T-helper 9 cell (primary cell): ENCODE data around the gene TCAP.

Experiments used
- DNase-seq: peaks from one replicate; pipeline ENCODE4 v3.0.0-alpha.2; 2020

Gene TCAP

DNA sequence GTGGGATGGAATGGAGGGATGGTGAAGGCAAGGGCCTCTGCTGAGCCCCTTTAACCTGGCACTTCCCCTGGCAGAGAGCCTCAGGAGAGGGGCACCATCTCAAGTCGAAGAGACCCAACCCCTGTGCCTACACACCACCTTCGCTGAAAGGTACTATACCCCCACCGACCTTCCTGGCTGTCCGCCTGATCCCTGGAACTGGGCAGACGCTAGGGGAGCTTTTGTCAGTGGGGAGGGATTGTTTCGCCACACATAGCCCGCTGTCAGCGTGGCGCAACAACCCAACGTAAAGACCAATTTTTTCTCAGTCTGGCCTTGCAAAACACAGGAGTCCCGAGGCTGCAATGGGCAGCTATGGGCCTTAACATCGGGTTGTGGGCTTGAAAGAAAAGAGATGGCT, 35.3 kb upstream of the TCAP start:
- DNase-seq, result no peak

DNA sequence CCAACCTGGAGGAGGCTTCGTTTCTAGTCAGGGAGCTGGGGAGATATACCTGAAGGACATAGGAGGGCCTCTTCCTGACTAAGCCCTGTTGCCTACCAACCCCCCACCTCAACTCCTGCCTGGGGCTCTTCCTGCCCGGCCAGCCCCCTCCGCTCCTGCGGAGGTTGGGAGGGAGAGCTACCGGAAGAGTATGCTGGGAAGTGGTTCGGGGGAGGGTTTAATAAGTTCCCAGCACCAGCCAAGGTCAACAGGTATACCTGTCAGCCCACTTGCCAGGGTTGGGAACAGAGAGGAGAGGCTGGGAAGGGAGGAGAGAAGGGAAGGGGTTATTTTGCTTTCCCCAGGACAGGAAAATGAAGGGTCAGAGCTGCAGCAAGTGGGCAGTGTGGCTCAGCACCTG, 33.7 kb upstream of the TCAP start:
- DNase-seq, result no peak

DNA sequence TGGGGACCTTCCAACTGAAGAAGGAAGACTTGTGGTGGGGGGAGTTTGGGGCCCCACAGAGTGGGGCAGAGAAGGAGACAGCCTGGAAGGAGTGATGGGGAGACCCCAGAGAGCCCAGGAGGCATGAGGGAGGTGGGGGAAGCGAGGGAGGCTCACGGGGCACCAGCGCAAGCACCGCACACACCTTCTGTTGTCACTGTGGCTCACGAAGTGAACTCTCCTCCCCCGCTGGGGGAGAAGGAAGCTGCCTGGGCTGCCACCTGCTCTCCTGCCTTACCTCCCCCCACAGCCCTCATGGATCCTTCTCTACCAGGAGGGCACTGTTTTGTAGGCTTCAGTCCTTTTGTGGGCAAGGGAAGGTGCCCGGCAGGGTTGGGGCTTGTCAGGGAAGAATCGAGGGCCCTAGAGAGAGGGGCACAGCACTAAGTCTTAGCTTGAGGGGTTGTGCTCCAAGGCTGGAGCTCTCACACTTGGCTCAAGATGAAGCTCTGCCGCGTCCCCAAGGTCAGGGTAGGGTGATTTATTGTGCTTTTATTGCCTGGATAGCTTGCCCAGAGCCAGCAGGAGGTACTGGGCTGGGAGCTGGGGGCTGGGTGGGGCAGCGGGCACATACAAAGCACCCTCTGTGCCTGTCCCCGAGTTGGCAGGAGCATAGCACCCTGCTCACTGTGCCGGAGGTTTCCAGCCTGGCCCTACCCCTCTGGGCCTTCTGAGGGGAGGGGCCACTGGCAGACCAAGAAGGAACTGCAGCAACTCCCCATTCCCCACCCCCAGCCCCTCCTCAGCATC, 32.8 kb upstream of the TCAP start:
- DNase-seq, result no peak

DNA sequence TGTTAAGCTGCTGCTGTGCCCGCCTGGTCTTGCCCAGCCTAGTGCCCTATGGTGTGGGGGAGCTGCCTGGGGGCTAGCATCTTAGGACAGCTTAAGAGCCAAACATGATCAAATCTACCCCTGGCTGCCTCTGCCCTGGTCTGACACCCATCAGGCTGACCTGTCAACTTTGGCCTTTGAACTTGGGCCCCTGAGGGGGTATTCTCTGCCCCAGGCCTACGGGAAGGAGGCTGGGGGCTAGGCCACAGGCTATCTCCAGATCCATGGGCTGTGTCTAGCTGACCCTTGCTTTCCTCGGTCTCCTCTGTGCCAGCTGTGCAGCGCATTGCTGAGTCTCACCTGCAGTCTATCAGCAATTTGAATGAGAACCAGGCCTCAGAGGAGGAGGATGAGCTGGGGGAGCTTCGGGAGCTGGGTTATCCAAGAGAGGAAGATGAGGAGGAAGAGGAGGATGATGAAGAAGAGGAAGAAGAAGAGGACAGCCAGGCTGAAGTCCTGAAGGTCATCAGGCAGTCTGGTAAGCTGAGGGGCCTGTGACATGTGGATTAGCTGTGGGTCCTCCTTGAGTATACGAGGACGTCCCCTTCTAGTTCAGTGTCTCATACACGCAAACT, 31.5 kb upstream of the TCAP start:
- DNase-seq, result no peak

DNA sequence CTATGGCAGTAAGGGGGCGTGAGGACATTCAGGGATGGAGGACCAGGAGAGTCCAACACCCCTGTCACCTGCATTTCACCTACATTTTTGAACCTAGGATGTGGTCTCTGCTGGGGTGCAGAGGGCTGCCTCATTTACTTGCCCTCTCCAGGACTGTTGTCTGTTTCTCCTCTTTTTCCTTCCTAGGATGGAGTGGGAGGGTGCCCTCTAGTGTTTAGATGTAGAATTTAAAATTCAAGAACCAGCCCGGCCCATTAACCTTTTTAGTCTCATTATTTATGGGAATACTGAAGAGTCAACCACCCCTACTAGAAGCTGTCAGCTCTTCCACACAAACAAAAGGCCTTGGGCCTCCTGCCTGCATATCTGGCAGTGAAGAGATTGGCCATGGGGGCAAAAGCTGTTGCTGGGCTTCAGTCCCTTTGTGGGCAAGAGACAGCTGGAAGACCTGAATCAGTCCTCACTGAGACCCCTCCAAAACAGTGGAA, 30.7 kb upstream of the TCAP start:
- DNase-seq, result no peak

DNA sequence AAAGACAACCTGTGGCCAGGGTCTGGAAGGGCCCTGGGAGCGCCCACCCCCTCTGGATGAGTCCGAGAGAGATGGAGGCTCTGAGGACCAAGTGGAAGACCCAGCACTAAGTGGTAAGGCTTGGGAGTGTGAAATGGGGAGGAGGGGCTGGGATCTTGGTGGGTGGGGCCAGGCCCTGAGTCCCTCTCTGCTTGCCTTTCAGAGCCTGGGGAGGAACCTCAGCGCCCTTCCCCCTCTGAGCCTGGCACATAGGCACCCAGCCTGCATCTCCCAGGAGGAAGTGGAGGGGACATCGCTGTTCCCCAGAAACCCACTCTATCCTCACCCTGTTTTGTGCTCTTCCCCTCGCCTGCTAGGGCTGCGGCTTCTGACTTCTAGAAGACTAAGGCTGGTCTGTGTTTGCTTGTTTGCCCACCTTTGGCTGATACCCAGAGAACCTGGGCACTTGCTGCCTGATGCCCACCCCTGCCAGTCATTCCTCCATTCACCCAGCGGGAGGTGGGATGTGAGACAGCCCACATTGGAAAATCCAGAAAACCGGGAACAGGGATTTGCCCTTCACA, 29.5 kb upstream of the TCAP start:
- DNase-seq, result no peak

DNA sequence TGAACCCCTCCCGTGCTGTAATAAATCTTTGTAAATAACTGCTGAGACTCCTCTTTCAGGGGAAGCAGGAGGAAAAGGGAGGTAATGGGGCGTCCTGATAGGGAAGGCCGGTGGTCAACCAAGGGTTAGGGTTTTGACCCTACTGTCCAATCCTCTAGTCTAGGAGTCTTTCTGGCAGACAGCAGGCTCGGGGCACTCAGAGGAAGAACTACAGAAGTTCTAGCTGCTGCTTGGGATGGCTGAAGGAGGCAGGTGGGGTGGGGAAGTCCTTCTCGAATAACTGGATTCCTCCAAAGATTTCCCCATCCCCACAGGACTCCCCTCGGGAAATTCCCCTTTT, 28.6 kb upstream of the TCAP start:
- DNase-seq, result no peak

DNA sequence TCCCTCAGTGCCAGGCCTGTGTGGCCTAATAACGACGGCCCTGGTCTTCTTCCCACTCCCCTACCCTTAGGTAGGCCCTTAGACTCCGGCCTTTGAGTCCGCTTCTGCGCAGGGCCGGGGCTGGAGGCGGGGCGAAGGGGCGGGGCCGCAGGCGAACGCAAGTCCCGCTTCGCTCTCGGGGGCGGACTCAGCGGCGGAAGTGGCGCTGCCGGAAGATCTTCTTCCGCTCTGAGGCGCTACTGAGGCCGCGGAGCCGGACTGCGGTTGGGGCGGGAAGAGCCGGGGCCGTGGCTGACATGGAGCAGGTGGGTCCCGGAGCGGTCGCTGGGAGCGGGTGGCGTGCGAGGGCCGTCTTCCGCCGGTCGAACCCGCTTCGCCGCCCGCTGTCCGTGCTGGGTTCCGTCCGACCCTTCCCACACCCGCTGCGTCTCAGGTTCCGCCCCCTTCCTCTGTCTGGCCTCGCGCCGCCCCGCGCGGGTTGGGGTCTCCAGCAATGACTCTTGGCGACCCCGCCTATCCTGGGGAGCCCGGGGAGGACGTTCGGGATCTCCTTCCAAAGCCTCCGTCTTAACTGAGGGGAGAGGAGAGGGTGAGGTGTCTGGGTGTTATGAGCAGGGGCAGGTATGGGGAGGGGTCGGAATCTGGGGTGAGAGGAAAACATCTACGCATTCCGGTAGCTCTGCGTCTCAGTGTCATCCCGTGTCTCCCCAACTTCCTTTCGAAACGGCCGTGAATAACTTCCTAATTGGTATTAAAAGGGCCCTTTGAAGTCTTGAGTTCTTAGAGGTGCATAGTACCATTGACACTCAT, 28.0 kb upstream of the TCAP start, which contains the start of gene STARD3:
Gene STARD3, plus strand, starts transcription at position 218 of the 810 bp plus-strand sequence. CDS start 16,388 bp downstream, outside the sequence.
- DNase-seq, result peak; percentile 88

DNA sequence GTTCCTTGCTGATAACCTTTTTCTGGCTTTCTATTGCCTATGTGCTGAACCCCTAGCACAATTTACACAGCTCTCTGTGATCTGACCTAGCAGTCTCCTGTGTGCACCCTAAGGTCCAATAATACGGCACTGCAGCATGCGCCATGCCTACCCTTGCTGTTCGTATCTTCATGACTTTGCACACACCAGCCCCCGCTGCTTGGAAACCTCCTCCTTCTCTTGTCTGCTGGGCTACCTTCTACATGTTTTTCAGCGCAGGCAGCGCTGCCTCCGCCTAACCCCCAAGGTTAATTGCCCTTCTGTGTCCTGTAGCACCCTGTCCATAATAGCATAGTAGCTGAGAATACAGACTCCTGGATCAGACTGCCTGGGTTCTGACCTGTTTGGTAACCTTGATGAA, 26.8 kb upstream of the TCAP start:
- DNase-seq, result no peak

DNA sequence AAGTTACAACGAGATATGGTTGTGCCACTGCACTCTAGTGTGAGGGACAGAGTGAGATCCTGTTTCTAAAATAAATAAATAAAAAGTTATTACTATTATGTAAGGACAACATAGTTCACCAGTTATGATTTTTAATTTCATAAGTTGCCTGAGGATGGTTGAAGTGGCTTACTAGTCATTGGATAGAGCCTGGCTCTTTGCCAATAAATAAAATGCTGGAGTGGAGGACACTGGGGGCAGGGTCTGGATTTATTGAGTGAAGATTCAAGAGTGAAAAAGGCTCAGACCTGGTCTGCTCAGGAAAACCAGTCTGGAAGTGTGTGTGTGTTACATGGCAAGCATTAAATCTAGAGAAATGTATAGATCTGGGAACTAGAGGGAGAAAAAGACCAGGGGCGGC, 26.1 kb upstream of the TCAP start:
- no peak for DNase-seq

DNA sequence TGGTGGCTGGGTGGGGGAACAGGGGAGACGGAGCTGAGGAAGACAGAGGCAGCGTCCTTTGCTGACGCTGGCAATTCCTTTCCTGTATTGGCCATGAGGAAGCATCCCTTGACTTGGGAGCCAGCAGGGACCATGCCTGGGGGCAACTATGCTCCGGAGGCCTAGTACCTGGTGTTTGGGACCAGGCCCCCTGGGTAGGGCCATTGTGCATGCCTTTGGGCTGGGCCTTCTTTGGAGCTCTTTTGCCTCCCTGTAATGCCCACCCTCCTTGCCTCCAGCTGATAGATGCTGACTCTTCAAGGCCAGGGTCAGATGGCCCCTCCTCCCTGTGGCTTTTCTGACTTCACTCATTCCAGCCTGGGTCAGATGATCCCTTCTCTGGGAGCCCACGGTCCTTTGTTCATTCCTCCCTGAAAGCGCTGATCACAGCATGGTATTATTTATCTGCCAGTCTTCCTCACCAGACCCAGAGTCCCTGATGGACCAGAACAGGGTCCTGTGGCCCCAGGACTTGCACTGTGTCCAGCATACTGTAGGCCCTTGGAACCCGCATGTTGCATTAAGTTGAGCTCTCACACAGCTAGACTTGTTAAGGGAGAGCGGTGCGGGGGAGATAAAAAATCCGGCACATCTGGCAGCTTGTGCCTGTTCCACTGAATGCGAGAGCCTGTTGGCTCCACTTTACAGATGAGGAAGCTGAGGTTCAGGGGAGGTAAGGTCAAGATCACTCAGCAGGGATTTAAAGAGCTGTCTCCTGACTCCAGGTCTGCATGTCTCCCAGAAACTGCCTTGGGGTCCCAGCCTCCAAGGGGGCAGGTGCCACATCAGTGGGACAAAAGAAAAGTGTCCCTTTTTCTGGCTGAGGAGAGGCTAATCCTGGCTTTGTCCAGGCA, 25.3 kb upstream of the TCAP start:
- no peak for DNase-seq

DNA sequence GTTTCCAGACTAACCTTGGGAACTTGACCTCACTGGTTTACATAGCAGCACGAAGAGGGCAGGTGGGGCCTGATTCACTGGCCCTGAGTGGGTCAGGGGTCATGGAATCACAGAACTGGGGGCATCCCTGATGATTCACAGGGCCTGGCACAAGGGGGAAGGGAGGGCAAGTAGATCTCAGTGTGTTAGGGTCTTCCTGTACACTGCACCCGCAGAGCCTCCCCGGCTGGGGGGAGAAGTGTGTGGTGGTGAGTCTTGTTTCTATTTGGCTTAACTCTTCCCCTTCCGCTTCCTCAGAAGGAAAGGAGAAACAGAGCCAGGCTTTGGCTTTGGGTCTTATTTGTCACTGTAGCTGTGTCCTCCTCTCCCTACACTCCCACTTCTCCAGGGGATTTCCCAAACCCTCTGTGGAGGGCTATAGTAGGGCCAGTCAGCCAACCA, 24.5 kb upstream of the TCAP start:
- DNase-seq, result no peak

DNA sequence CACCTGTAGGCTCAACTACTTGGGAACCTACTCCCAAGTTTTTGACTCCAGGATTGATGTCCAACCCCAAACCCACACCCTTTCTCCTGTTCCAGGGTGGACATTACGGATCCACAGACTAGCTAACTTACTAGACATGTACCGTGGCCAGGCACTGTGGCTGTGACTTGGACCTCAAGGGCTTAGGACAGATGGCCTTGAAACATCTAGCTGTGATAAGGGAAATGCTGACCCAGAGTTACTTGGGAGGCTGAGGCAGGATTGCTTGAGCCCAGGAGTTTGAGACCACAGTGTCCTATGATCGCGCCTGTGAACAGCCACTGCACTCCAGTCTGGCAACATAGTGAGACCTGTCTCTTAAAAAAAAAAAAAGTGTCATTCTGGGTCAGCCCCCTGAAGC, 24.1 kb upstream of the TCAP start:
- no peak for DNase-seq

DNA sequence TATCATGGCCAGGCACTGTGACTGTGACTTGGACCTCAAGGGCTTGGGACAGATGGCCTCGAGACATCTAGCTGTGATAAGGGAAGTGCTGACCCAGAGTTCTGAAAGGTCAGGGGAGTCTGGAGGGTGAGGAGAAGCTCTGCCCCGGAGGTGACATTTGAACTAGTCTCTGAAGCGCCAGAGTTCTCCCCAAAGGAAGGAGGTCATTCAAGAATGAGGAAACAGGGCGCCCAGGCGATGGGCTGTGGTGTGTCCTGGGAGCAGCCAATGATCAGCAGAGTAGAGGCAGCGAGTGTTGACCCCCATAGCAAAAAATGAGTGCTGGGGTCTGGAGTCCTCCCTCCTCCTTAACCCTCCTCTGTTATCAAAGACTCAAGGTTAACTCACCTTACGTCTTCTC, 23.3 kb upstream of the TCAP start:
- no peak for DNase-seq

DNA sequence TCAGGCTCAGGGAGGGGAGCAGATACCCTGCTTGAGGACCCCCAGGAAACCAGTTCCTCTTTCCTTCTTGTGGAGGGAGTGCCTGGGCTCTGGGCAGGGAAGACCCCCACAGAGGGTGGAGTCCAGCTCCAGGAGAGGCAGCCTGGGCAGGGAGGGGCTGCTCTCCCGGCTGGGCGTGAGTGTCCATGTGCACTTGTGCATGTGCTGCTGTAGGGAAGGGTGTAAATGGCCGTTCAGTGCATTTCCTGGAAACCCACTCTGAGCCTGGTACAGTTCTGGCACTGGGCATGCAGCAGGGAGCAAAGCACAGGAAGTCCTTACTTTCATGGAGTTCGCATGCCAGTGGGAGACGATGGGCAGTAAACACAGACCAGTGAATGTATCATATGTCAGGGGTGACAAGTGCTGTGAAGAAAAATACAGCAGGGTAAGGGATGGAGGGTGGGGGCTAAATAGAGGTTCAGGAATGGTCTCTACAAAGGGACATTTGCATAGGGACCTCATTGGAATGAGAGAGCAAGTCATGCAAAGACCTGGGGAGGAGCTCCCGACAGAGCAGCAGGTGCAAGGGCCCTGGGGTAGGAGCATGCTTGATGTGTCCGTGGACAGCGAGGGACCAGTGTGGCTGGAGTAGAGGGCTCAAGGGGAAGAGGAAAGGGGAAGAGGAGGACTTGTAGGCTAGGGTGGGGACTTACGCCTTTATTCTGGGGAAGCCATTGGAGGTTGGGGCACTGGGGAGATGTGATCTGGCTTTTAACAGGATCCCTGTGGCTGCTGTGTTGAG, 22.7 kb upstream of the TCAP start:
- no peak for DNase-seq

DNA sequence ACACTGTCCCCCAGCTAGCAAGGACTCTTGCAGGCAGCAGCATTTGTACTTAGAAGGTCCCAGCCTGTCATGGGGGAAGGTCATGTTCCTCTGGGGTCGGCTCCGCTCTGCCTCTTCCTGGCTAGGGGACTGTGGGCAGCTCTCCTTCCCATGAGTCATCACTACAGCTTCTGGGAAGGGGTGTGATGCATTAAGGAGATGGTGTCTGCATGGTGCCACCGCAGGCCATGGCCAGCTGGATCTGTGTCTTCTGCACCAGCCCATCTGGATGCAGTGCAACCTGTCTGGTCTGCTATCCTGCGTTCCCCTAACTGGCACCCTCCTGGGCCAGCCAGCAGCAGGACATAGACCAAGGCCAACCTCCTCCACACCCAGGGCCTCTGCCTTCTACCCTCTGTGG, 21.9 kb upstream of the TCAP start:
- DNase-seq, result no peak

DNA sequence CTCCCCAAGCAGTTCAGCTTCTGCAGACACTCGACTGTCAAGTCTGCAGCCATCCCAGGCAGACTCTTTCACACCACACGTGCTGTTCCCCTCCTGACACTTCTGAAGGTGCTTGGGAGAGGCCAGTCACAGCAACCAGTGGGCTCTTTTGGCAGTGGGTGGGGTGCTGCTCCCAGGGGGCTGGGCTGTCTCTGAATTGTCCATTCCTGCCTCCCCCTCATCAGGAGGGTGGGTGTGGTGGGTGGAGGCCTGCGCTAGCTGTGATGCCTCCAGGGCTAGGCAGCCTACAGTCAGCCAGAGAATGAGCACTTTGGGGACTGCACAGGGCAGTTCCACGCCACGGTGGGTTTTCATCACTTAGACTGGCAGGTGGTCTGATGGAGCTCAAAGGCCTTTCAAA, 17.9 kb upstream of the TCAP start:
- no peak for DNase-seq

DNA sequence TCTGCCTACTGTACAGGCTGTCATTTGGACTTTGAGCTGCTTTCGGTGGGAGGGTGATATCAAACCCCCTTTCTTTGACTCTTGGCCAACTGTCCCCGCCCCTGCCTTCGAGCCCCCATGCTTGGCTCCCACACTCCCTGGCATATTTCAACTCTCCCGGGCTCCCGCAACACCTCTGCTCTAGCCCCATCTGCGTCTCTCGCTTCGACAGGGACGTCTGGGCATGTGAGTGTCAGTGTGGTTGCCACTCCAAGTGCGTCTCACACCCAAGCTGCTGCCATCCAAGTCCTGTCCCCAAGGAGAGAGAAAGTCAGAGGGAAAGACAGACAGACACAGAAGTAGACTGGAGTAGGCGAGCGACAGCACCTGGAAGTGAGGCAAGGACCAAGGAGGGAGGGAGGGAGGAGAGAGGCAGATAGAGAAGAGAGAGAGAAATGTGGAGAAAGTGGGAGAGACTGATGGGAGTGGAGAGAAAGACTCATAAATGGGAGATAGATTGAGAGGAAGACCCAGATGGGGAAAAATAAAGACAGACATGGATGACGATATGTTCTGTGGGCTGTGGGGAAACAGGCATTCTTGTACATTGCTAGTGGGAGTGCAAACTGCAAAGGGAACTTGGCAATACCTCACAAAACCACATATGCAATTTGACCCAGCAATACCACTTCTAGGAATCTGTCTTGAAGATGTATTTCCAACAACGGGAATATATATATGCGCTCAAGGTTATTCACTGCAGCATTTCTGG, 16.4 kb upstream of the TCAP start:
- no peak for DNase-seq

DNA sequence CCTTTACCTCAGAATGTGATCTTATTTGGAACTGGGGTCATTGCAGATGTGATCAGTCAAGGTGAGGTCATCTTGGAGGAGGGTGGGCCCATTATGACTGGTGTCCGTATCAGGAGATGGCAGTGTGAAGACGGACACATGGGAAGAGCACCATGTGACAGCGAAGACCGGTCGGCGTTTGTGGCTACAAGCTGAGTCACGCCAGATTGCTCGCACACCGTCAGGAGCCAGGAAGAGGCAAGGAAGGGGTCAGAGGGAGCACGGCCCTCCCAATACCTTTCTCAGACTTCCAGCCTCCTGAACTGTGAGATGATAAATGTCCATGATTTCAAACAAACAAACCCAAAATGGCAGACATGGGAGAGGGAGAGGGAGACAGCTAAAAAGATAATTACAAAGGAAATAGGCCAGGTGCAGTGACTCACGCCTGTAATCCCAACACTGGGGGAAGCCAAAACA, 15.0 kb upstream of the TCAP start:
- no peak for DNase-seq

DNA sequence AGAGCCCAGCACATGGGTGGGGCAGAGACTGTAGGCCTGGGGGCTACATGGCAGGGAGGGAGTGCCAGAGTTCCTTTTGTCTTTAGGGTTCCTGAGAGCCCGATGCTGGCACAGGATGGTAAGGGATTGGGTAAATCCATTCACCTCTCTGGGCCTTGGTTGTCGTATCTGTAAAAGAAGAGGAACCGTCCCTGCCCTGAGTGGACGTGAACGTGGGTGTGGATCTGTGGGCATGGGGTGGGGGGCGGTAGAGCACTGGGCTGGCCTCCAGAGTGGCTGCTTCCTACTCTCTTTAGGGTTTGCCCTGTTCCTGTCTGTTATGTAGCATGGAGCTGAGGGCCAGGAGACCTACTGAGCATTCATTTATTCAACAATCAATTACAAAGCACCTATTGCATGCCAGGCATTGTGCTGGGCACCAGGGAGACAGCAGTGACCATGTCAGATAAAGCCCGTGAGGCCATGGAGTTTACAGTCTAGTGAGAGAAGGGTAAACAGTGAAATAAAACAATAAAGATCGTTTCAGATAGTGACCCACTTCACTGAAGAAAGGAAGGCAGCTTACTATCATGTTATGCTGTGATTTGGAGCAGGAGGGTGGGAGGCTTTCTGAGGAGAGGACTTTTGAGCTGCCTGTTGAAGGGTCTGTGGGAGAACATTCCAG, 13.1 kb upstream of the TCAP start:
- no peak for DNase-seq
